ENCODE data around the gene MYOM3.
"Not testable (repeated sequence)": the region's sequence is repeated elsewhere in the genome, so short reads cannot be mapped to it uniquely, and the experiment has no call there.

- TF ChIP-seq CTCF, POLR2A (IDR thresholded peaks at IDR 0.05): not testable (repeated sequence)
Observed at GRCh38 chr1:24012878-24013277, 99.1 kb downstream of the MYOM3 start.

Data from prostate gland (tissue), 2 donors.